Epidermal melanocyte (primary cell): ENCODE measurements around the gene ADAMTSL1.

Experiments
- DNase-seq: peaks from one replicate; pipeline ENCODE4 v3.0.0; 2011; ENCODE audit warnings: low spot score; ENCODE audit not compliant: insufficient read length

The ADAMTSL1 gene

DNA sequence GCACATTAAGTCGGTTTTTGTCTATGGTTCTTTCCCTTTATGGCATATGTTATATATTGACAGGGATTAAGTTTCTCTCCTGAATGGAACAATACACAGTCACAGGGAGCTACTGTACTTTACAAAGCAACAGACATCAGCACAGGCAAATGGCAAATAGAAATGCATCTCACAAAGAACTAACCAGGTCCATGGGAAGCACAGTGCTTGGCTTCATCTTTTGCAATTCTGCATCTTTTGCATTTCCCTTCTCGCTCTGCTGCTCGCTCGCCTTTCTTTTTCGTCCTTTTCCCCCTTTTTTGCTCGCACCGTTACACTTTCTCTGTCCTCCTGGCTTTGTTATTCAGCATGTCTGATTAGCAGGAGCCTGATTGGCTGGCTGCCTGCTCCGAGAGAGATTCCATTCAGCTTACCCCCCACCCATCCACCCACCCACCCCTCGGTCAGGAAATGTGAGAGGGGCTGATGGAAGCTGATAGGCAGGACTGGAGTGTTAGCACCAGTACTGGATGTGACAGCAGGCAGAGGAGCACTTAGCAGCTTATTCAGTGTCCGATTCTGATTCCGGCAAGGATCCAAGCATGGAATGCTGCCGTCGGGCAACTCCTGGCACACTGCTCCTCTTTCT is at the start of gene ADAMTSL1:
ADAMTSL1 (plus strand) TSS at position 502 of the 628 bp plus-strand sequence; CDS start at position 582, 80 bp downstream.
- no peak for DNase-seq

DNA sequence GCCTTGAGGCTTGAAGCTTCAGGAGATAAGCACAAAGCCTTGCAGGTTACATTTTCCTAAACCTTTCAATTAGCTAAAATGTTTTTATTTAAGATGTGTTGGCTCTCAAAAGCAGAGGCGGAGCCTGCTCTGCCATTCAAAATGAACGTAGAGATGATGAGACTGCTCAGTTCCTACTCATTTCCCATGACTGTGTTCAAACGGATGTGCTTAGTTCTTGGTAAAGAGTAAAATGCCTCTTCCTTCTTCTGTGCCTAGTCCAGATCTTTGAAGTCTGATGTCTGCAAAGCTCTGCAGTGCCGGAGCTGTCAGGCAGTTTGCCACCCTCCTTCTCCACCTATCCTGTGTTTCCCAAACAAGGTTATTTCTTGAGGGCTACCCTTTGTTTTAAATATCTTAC is 46.3 kb upstream of the ADAMTSL1 start:
- DNase-seq = no peak

DNA sequence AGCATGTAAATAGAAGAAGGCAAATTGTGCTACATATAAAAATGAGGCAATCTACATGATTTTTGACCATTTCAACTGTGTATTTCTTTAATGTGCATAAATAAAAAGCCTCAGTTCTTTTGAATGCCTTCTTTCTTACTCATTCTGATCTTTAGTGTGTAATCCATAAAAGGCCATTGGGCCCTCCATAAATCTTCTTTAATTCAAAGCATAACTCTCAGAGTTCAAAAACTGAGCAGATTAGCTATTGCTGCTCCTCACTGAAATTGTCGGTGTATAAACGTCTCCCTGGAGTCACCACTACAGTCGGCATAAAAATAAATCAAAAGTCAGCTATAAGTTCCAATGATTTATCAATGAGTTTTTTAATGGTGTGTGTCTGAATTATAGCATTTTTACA is 45.3 kb upstream of the ADAMTSL1 start:
- no peak for DNase-seq

GRCh38 chr9:18429070-18429469 is 44.9 kb upstream of the ADAMTSL1 start:
- DNase-seq = no peak

- DNase-seq = no peak
These were observed 40.3 kb upstream of the ADAMTSL1 start for GRCh38 chr9:18433620-18434019.

DNA sequence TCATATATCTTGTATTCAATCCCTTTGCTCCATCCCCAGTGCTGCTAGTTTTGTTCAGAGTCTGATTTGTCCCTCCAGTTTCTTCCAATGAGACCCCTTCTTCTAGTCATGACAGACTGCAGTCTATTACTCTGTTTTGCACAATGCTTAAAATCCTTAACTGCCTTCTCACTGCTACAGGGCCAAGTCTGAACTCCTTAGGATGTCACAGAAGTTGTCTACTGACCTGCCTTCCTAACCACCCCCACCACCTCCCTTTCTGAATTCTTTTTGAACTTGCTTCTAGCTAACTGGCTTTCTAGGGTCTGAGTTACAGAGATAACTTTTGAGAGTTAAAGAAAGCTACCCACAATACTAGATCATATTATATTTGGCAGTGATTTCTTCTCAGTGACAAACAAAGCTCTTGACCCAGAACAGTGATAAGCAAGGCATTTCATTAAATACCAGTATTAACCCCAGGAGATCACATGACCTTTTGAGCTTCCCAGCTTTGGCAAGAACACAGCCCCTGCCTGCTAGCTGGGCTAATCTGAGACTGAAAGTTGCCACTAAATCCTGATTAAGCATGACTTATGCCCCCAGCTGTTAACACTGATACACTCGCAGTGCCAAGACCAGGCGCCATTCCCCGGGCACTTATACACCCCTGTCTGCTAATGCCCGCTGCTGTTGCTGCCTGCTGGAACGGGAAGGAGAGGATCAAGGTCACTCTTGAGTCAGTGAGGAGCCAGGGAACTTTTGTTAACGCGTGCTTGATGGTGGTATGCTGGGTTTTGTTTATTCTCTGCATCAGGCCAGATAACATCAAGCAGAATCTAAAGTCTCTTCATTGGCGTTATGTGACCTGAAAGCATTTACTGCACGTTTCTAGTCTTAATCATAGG is 36.4 kb upstream of the ADAMTSL1 start:
- DNase-seq = no peak

DNA sequence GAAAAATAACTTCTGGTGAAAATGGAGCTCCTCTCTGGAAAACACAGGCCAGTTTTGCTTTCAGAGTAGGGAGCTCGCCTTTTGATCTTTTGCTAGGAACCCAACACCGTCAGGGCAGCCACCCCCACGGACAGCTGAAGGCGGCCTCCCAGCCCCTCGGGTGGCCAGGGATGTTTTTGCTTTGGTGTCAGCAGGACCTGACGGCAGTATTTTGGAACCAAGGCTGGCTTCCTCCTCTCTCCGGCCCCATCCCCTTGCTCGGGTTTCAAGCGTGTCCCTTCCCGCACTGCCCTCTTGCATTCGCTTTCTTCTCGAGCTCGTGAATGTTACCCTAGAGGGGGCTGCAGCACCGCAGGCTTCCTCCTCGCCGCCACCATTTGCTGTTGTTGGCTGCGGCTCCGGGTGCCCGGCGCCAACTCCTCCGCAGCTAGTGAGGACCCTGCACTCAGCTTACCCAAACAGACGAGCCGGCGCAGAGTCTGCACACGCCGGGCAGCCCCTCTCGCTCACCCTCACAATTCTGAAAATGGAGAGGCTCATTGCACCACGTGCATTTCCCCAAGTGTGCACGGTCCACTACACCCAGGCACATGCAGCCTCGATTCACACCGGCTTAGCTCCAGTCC is 35.5 kb upstream of the ADAMTSL1 start:
- DNase-seq = no peak

DNA sequence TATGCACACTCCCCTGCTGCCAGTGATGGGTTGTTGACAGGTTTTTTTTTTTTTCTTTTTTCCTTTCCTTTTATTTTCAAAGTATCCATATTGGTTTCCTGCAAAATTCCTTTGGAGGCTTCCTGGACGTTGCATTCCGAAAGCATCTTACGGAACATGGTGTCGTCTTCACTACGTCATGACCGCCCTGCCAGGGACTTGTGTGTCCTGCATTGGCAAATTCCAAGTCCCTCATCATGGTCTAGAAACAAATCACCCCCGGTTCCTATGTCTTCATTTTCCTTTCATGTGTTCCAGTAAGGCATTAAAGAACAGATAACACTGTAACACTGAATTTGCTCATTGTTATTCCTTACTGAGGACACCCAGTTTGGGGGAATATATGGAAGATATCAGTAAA is 35.0 kb upstream of the ADAMTSL1 start:
- no peak for DNase-seq

DNA sequence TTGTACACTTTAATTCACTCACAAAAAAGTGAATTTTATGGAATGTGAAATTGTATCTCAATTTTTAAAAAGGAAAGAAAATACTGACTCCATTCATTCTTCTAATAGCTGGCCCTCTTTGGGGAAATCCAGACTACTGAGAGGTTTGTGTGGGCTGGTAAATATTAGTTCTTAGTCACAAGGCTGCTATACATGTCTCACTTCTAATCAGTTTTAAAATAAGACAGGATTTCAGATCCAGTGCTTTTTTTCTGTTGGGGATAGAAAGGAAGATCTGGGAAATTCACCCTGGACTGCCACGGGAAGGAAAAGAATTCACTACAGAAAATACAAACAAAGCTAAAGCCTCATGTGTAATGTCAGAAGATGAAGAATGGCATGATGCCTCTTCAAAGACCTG is 32.7 kb upstream of the ADAMTSL1 start:
- DNase-seq = no peak

GRCh38 chr9:18442629-18443491 is 31.1 kb upstream of the ADAMTSL1 start:
- peak; percentile 76 for DNase-seq

DNA sequence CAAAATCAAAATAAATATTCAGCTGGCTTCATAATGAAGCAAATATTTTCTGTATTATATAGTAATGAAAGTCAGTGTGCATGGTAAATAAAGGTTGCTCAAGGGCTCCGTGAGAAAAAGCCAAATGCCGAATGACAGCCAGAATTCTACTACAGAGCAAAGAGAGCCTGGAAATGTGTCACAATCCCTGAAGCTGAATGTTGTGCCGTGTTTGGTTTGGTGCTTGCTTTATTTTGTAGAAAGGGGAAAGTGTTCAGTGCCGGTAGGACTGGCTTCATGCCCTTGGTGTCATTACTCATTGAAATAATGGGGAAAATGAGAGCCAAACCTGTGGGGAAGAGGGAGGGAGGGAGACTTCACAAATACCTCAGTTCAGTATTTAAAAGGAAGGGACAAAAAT is 26.8 kb upstream of the ADAMTSL1 start:
- no peak for DNase-seq

DNA sequence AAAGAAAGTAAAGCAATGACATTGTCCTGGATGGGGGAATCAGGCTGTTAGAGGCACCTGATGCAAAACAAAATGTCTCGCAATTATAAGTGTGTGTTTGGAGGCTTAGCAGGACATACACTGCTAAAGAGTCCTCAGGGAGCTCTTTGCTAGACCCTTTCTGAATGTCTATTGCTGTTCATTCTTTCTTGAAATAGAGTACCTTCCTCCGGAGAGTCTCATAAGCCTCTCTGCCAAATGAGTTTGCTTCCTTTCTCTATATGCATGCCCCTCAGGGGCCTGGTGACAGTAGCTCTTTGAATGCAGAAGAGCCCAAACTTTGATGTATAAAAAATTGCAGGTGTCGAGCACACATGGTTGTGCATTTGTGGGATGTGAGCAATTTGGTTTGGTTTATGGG is 26.4 kb upstream of the ADAMTSL1 start:
- DNase-seq = no peak

GRCh38 chr9:18448101-18448500 is 25.9 kb upstream of the ADAMTSL1 start:
- DNase-seq = no peak

DNA sequence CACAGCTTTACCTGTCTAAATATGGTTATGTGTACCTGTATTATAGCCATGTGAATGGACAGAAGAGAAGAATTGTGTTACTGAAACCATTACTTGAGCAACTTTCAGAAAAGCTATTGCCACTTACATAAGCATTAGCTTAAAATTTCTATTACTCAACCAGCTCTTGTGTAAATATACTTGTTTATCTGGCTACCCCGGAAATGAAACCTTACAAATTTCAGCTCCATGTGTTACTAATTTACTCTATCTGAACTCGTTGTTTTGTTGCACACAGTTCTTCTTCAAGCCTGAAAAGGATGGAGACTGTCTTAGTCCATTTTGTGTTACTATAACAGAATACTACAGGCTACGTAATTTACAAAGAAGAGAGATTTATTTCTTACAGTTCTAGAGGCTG is 22.5 kb upstream of the ADAMTSL1 start:
- DNase-seq = no peak

GRCh38 chr9:18452276-18452675 is 21.7 kb upstream of the ADAMTSL1 start:
- DNase-seq = no peak

DNA sequence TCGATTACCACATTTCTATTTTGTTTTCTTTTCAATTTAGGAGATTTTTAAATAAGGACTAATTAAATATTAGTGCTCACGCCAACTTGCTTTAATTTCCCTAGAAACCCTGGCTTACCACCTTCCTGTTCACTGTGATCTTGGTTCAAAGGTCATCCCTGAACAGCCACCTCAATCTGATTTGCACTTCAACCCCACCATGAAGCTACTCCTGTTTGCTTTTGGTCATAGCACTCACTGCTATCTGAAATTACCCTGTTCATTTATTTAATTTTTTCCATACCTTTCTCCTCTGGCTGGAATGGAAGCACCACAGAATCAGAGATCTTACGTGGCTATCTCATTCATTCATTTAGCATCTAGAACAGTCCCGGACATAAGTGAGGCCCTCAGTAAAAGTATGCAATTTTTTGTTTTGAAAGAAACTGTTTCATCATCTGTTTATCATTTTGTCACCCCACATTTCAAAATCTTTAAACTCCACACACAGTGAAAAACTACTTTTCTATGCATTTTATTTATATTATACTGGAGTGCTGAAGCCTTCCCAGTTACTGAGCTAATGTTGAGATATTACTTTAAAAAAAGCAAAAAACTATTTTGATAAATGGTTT is 17.2 kb upstream of the ADAMTSL1 start:
- no peak for DNase-seq

GRCh38 chr9:18457510-18457909 is 16.4 kb upstream of the ADAMTSL1 start:
- DNase-seq = no peak

DNA sequence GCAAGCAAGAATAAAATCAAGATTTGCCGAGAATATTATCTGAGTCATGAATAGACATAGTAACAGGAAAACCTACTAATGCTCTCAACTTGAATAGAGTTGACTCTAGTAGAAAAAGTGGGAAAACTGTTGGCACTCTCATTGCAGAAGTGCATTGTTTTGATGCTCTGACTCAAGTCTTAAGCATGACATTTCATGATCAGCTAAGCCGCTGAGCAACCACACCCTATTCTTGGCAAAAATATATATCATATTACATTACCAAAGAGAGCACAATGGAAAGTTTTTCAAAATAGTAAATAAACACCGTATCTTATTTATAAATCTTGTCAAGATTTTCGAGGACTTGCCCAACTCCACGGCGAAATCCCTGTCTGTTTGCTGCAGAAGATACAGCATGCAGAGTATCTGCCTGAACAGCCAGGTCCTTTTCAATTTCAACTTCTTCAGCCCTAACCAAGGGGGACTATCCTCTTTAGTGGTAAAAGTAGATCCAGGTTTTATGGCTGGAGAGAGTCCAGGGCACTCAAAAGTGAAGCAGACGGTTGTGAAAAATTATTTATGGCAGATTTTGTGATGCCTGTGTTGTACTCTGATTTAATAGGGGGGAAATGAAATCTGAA is 13.9 kb upstream of the ADAMTSL1 start:
- no peak for DNase-seq

GRCh38 chr9:18461496-18461895 is 12.5 kb upstream of the ADAMTSL1 start:
- no peak for DNase-seq

DNA sequence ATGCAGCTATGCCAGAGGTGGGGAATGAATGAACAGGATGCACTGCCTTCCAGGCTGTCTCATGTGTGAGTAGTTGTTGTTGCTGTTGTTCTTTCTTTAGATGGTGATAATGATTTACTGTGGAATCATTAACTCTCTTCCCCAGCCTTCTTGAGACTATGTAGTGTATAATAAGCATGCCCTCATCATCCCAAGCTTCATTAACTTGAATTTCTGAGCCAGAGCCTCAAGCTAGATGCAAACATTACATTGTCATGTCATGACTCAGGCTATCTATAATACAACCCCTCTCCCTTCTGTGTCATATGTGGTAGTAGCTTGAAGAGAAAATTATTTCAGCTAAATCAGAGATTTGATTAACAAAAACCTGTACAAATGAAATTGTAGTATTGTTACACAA is 10.0 kb upstream of the ADAMTSL1 start:
- DNase-seq = no peak

GRCh38 chr9:18466101-18466500 is 7.9 kb upstream of the ADAMTSL1 start:
- no peak for DNase-seq
